ENCODE results near the gene ENTPD2.

GRCh38 chr9:137097761-137098462, 44.1 kb upstream of the ENTPD2 start:
- no peak for TF ChIP-seq ZNF335 (tag by site-specific recombination; conservative IDR thresholded peaks at IDR 0.05)
- no peak for TF ChIP-seq KLF9 (tag by site-specific recombination; IDR thresholded peaks at IDR 0.05; ENCODE audit: low read depth)
- TF ChIP-seq, protein P1, sequence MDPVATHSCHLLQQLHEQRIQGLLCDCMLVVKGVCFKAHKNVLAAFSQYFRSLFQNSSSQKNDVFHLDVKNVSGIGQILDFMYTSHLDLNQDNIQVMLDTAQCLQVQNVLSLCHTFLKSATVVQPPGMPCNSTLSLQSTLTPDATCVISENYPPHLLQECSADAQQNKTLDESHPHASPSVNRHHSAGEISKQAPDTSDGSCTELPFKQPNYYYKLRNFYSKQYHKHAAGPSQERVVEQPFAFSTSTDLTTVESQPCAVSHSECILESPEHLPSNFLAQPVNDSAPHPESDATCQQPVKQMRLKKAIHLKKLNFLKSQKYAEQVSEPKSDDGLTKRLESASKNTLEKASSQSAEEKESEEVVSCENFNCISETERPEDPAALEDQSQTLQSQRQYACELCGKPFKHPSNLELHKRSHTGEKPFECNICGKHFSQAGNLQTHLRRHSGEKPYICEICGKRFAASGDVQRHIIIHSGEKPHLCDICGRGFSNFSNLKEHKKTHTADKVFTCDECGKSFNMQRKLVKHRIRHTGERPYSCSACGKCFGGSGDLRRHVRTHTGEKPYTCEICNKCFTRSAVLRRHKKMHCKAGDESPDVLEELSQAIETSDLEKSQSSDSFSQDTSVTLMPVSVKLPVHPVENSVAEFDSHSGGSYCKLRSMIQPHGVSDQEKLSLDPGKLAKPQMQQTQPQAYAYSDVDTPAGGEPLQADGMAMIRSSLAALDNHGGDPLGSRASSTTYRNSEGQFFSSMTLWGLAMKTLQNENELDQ (tag by site-specific recombination; IDR thresholded peaks at IDR 0.05; ENCODE audit: low read depth) = no peak
- TF ChIP-seq, protein P2, sequence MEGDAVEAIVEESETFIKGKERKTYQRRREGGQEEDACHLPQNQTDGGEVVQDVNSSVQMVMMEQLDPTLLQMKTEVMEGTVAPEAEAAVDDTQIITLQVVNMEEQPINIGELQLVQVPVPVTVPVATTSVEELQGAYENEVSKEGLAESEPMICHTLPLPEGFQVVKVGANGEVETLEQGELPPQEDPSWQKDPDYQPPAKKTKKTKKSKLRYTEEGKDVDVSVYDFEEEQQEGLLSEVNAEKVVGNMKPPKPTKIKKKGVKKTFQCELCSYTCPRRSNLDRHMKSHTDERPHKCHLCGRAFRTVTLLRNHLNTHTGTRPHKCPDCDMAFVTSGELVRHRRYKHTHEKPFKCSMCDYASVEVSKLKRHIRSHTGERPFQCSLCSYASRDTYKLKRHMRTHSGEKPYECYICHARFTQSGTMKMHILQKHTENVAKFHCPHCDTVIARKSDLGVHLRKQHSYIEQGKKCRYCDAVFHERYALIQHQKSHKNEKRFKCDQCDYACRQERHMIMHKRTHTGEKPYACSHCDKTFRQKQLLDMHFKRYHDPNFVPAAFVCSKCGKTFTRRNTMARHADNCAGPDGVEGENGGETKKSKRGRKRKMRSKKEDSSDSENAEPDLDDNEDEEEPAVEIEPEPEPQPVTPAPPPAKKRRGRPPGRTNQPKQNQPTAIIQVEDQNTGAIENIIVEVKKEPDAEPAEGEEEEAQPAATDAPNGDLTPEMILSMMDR (tag by site-specific recombination; IDR thresholded peaks at IDR 0.05) = no peak
- TF ChIP-seq, protein P3, sequence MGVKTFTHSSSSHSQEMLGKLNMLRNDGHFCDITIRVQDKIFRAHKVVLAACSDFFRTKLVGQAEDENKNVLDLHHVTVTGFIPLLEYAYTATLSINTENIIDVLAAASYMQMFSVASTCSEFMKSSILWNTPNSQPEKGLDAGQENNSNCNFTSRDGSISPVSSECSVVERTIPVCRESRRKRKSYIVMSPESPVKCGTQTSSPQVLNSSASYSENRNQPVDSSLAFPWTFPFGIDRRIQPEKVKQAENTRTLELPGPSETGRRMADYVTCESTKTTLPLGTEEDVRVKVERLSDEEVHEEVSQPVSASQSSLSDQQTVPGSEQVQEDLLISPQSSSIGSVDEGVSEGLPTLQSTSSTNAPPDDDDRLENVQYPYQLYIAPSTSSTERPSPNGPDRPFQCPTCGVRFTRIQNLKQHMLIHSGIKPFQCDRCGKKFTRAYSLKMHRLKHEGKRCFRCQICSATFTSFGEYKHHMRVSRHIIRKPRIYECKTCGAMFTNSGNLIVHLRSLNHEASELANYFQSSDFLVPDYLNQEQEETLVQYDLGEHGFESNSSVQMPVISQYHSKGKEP (tag by site-specific recombination; IDR thresholded peaks at IDR 0.05) = no peak
- TF ChIP-seq ZNF548 (tag by site-specific recombination; IDR thresholded peaks at IDR 0.05) = no peak
- no peak for TF ChIP-seq ZNF341 (tag by site-specific recombination; IDR thresholded peaks at IDR 0.05; ENCODE audit: low read depth)
